Measurements from ENCODE around the gene PDCD10.

PDCD10 gene

DNA sequence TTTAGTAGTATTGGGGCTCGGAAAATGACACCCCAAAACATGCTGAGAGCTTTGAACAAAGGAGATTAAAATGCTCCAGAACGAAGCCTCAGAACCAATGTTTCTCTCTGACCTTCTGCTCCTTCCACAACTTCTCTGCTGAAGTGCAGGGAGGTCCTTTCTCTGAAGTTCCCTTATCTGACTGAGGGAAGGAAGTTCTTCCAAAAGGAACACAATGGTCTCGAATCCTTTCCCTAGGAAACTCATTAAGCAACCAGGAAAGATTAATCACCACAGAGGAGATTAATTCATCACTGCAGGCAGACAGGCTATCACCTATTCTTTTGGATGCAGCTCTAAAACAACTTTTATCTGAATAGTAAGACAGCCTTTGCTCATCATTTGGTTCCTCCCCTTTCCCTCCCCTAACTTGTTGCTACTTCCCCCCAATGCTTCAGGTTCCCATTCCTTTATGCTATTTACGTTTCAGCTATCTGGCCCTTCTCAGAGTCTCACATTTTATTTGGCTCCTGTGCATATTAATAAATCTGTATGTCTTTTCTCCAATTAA, 62.7 kb downstream of the PDCD10 start:
- no peak for DNase-seq

DNA sequence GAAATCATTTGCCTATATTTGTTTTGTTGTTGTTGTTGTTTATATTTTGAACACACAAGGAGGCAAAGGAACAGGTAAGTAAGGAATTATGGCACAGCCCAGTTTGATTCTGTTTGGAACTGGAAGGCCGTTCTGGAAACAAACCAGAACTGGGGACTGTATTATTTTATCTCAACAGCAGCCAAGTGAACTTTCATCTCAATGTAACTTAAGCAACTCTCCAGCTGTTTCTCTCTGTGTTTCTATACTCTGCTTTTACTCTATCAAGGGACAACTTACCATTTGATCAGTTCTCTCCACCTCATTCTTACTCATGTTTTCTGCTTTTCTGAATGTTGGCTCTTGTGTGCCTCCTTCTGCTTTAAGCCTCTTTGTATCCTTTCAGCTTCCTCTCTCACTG, 65.0 kb downstream of the PDCD10 start:
- no peak for DNase-seq

DNA sequence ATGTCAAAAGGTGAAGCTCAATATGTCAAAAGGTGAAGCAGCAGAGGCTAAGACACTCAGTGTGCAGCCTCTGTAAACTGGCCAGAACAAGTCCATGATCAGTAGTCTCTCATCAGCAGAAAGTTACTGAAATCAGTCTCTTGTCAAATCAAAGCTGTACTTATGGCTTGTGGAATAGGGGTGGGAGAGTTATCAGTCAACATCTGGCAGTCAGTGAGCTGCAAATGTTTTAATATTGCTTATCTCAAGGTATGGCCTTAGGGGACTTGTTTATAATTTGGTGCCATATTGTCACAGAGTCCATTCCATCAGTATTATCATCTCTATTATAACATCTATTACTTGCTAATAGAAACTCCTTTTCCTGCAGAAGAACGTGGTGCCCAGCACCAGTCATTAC, 66.0 kb downstream of the PDCD10 start:
- no peak for DNase-seq

DNA sequence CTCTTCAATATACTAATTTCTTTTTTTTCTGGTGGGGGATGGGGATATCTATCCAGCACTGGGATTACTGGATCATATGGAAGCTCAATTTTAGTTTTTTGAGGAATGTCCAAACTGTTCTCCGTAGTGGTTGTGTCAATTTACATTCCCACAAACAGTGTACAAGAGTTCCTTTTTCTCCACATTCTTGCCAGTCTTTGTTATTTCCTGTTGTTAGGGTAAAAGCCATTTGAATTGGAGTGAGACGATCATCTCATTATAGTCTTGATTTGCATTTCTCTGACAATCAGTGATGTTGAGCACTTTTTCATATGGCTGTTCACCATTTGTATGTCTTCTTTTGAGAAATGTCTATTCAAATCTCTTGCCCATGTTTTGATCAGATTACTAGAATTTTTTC, 68.1 kb downstream of the PDCD10 start:
- no peak for DNase-seq

DNA sequence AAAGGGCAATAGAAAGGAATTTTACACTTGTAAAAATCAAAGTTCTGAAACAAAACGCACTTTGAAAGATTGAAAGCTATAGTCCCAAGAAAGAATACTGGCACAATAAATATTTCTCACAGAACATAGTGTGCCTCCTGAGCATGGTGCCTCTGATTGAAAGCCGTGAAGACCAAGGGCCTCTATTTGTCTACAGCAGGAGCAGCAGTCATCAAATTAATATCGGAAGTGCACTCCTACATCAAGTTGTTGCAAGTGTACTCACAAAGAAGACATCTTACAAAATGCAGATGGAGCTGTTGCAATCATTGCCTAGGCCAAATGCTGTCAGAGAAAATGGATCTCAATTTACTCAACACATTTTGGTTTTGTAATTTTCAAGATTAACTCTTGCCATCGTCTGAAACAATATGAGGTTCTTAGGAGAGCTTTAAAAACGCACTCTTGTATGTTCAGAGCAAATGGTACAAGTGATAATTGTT, 71.7 kb downstream of the PDCD10 start:
- DNase-seq = no peak

DNA sequence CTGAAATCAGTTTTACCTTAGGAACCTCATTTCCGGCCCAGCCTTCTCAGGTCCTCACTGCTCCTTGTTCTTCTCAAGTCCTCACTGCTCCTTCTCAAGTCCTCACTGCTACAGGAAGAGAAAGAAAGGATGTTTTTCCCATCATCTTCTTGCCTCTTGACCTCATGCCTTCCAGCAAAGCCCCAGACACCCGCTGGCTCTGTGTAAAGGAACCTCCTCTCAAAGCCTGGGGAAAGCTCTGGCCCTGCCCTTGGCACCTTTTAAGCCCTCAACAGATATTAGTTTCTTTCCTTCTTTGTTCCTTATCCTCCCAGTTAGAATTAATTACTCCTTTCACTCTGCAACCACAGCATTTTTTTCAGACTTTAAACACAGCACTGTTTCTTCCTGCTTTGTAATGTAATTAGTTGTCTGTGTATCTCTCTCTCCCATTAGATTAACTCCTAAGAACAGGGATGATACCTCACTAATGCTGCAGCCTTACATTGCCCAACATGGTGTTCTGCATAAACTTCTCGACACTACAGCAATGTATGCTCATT, 76.9 kb downstream of the PDCD10 start:
- no peak for DNase-seq

DNA sequence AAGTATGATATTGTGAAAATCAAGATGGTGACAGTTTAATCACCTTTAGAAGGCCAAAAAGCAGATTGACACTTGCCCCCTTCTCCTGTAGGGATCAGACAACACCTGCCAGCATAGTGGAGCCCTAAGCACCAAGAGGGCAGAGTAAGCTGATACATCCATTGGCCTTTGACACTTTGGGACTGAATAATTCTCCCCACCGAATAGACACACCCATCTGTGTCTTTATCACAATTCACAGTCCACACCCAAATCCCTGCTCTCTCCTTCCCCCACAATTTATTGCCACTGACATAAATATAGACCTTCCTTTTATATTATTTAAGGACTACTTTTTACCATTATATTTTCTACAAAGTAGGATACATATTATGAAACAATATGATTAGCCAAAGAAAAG, 77.9 kb downstream of the PDCD10 start:
- no peak for DNase-seq

DNA sequence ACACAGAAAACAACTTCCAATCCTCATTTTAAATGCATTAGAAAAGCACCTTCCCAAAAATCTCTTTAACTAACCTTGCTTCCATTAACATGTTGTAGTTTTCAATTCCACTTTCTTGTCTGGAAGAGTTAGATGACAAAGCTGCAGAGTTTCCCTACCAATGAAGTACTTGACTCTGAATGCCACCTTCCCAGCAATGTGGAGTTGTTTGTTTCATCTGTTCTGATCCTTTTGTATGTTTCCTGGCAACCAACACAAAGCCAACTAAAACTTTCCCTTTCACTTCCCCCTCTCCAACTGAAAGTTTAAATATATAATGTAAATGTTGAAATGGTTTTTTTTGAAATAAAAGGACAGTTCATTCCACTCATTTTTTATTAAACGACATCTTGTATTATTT, 80.9 kb downstream of the PDCD10 start, which contains the start of gene WDR49:
WDR49 (minus strand) TSS at position 183 of the 400 bp plus-strand sequence. CDS start 517 bp downstream, outside the sequence.
- DNase-seq = no peak

DNA sequence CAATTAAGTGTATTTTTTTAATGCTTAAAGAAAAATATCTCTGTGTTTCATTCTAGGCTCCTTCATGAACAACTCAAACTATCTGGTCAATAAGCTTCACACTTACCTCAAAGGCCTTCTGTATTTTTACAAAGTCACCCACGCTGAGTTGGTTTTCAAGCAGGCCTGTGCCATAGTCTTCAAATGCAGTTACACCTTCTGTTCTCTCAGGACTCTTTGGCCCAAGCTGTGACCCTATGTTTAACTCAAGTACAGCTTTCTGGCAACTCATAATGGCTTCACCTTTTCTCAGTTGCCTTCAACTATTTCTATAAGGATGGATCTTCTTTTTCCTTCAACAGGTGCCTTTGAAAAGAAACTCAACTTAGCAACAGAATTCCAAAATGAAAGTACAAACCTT, 81.5 kb downstream of the PDCD10 start:
- DNase-seq = no peak

DNA sequence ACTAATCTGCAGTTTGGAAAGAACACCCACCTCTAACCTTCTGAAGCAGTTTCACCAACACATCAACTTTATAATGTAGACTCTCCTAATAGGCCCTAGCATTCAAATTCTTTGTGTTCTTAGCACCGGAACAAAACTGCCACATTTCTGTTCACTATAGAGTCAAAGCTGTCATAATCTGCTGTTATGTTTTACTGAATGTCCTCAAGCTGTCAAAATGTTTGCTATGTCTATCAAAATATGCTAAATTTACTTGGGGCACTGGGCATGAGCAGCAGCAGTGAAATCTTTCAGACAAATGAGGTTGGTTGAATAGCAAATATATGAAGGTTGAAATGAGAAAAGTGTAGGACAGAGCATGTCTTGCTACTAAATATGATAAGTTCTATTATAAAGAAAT, 82.9 kb downstream of the PDCD10 start:
- no peak for DNase-seq

DNA sequence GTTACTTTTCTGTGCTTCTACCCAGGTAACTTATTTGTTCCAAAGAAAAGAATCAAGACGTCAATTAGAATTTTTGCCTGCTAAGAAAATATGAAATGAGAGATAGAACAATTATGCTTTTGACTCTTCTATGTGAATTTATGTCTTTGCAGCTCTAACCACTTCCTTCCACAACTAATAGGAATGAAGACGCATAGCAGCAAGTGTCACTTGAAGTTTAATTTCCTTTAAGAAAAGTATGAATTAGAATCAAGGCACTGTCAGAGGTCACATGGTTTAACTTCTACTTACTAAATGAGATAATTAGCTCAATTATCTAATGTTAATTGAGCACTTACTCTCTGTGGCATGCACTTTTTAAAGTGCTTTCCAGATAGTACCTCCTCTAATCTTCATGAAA, 84.2 kb downstream of the PDCD10 start:
- no peak for DNase-seq

DNA sequence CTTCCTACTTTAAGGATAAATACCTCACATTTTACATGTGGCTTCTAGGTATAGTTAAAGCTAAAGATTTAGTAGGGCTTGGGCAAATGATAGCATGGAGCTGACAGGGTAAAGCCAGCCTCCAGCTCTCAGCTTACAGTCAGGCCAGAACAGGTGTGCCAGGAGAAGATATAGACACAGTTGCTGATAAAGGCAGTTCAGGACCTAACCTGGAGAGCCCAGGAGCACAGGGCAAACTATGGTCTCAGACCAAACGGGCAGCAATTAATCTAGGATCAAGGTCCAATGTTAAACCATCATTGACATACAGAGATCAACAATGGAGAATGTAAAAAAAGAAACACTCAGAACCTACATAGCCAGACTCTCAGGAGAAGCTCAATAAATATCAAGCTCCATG, 84.9 kb downstream of the PDCD10 start:
- DNase-seq = no peak

DNA sequence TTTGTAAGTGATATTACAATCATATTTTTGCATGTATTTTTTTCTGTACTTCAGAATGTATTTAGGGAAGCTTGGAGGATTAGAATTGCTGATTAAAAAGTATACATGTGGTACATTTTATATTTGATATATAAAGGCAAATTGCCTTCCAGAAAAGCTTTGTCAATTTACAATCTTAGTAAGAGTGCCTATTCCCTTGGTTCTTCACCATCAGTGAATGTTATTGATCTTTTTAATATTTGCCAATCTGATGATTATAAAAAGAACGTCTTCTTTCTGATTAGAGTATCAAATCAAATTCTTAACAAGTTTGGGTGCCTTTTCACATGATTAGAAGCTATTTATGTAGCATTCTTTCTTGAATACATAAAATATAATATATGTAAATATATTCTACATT, 90.1 kb downstream of the PDCD10 start:
- DNase-seq = no peak
